BJ (cell line): ENCODE results near the gene LYST. TPM values are rescaled to one million over a fixed set of nuclear protein-coding genes. Genes with fewer than 3 reads are reported as not detected.
A peak's percentile ranks its signal among the peaks of the same experiment; 100 is the strongest.

ENCODE experiments used
- CTCF ChIA-PET: fragments of 350-600 bp; formaldehyde crosslinking; extraction: SDS; loops from one replicate; lab custom pipeline; 2021; ENCODE audit warnings: antibody characterized with exemption, inconsistent platforms; lab: Yijun Ruan, JAX
- POLR2A ChIA-PET: fragments of 300-600 bp; sonication (Branson Sonifier 250); formaldehyde crosslinking; extraction: SDS; loops from one replicate; lab custom pipeline; 2021; ENCODE audit warnings: antibody characterized with exemption; lab: Charles Lee
- DNase-seq: peaks from one replicate; pipeline ENCODE4 v3.0.0-alpha.2; 2011; ENCODE audit warnings: low read depth
- H3K27me3 ChIP-seq: 2 replicates; pipeline ENCODE4 v1.6.0; 2011; ENCODE audit warnings: low read length; ENCODE audit not compliant: control insufficient read depth, insufficient read depth
- H3K36me3 ChIP-seq: 2 replicates; pipeline ENCODE4 v1.5.1; 2011; ENCODE audit warnings: low read length; ENCODE audit not compliant: control insufficient read depth, insufficient read depth
- H3K4me3 ChIP-seq: 2 replicates; pipeline ENCODE4 v1.5.1; 2011; ENCODE audit warnings: low read depth, mild to moderate bottlenecking, control low read depth, low read length
- polyA plus RNA-seq: library from polyadenylated mRNA; depleted of rRNA; stranded (reverse); fragments of >200 nt; gene quantifications from 2 replicates; pipeline ENCODE4 v1.2.3, GENCODE V29; 2011; rRNA removed
- small RNA-seq: library from RNA; depleted of rRNA; stranded (forward); fragments of <200 nt; gene quantifications from one replicate; pipeline ENCODE3, GENCODE V24; 2012; ENCODE audit warnings: low replicate concordance, low read depth; ENCODE audit not compliant: insufficient read length
- TF ChIP-seq, protein P1 (sequence below): IDR thresholded peaks from 2 replicates; pipeline ENCODE4 v1.5.1; 2011; ENCODE audit warnings: low read depth, mild to moderate bottlenecking, control low read depth, inconsistent platforms, low read length, moderate library complexity; ENCODE audit not compliant: insufficient read depth

LYST gene
- polyA plus RNA-seq, 1 experiment, result 7.2 TPM

DNA sequence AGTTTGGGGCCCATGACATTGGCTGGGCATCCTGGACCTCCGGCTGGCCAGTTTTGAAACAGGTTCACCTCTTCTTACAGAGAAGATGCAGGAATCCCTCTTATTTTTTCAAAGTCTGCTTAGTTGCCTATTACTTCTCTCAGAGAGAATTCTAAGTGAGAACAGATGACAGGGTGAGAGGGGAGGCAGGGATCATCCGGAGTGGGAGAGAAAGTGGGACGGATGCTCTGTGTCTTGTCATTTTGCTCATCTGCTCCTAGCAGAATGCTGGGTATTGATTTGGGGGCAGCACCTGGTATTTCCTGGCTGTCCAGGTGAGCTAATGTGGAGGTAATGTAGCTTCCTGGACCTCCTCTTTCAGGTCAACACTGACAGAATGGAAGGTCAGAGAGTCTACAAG is 249.6 kb downstream of the LYST start:
- Histone ChIP-seq H3K36me3 (no peaks in the 10 kb centered on the region), H3K27me3 (peaks cover 2% of the 10 kb centered on the region; the same call in 1 of the 2 replicates), H3K4me3 (no peak overlapping the region)
- ChIA-PET CTCF (interaction anchor here (1.1 to 1.2 kb wide), 3 partner anchors 15 to 18 kb away, joined by 3 to 6 read pairs (median 4); no protein-coding TSS in a partner anchor), POLR2A (no interaction called here)
- DNase-seq, result no peak
- TF ChIP-seq, protein P1, sequence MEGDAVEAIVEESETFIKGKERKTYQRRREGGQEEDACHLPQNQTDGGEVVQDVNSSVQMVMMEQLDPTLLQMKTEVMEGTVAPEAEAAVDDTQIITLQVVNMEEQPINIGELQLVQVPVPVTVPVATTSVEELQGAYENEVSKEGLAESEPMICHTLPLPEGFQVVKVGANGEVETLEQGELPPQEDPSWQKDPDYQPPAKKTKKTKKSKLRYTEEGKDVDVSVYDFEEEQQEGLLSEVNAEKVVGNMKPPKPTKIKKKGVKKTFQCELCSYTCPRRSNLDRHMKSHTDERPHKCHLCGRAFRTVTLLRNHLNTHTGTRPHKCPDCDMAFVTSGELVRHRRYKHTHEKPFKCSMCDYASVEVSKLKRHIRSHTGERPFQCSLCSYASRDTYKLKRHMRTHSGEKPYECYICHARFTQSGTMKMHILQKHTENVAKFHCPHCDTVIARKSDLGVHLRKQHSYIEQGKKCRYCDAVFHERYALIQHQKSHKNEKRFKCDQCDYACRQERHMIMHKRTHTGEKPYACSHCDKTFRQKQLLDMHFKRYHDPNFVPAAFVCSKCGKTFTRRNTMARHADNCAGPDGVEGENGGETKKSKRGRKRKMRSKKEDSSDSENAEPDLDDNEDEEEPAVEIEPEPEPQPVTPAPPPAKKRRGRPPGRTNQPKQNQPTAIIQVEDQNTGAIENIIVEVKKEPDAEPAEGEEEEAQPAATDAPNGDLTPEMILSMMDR, result no peak

DNA sequence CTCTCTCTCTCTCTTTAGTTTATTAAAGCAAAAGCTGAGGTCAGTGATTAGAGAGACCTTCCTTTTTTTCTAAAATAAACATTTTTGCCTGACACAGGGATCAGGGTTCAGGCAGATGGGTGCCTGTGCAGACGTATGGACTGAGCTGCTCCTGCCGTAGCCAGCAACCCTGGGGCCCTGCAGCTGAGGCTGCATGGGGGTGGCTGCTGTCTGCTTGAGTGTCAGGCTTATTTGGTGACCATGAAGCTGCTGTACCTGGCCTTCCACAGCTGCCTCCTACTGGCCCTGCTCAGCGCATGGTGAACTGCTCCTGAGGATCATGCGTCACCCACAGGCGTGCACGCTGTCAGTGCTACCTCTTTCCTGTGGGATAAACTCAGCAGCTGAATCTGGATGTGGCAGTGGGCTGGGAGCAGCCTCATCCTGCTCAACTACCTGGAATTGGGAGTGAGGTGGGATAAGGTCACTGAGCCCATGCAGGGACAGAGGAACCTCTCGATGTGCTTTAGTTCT is 252.2 kb downstream of the LYST start:
- Histone ChIP-seq H3K4me3 (no peak overlapping the region), H3K36me3 (no peaks in the 10 kb centered on the region), H3K27me3 (peaks cover 2% of the 10 kb centered on the region; the same call in 1 of the 2 replicates)
- POLR2A ChIA-PET, result no interaction called here
- TF ChIP-seq, protein P1, result no peak
- CTCF ChIA-PET, result interaction anchor here (1.5 to 1.7 kb wide), 3 partner anchors 13 to 17 kb away, joined by 5 to 11 read pairs (median 8); no protein-coding TSS in a partner anchor
- no peak for DNase-seq

DNA sequence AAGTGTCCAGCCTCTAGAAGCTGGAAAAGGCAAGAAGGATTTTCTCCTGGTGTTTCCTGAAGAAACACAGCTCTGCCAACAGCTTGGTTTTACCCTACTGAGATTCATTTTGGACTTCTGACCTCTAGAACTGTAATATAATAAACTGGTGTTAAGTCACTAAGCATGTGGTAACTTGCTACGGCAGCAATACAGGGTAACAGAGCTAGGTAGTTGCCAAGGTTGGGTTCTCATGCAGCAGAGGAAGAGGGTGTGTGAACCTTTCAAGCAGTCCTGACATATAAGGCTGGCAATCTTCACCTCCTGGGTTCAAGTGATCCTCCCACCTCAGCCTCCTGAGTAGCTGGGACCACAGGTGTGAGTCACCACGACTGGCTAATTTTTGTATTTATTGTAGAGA is 253.1 kb downstream of the LYST start:
- peaks cover 2% of the 10 kb centered on the region for H3K27me3 ChIP-seq
- TF ChIP-seq, protein P1, result no peak
- no peaks in the 10 kb centered on the region for H3K36me3 ChIP-seq
- no peak for DNase-seq
- POLR2A ChIA-PET, result no interaction called here
- CTCF ChIA-PET, result interaction anchor here (1.5 to 1.7 kb wide), 2 partner anchors 12 to 15 kb away, joined by 8 to 11 read pairs; no protein-coding TSS in a partner anchor
- H3K4me3 ChIP-seq, result no peak overlapping the region

DNA sequence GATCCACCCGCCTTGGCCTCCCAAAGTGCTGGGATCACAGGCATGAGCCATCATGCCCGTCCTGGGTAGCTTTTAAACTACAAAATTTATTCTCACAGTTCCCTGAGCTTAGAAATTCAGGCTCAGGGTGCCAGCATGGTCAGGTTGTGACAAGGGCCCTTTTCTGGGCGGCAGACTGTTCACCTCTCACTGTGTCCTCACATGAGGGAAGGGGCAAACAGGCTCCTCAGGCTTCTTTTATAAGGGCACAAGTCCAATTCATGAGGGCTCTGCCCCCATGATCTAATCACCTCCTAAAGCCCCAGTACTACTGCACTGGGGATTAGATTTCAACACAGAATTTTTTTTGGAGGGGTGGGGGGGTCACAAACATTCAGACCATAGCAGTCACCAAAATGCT is 253.9 kb downstream of the LYST start:
- DNase-seq, result no peak
- CTCF ChIA-PET, result interaction anchor here (1.7 kb wide), 1 partner anchor 12 kb away, joined by 11 read pairs; no protein-coding TSS in a partner anchor
- TF ChIP-seq, protein P1, result no peak
- Histone ChIP-seq H3K36me3 (no peaks in the 10 kb centered on the region), H3K27me3 (peaks cover 2% of the 10 kb centered on the region), H3K4me3 (no peak overlapping the region)
- POLR2A ChIA-PET, result no interaction called here

Small RNA genes lying within 50 kb of the gene (small RNA-seq; reads per million reads assigned to genes)
- gene MIR1537 (5.1 reads per million, percentile 62 among the genes with 10 or more reads in this experiment), gene RNU6-968P (not detected)

Other genes starting within 250 kb of the LYST start
- 0.09 and 0.12 TPM in 2 replicates for gene GNG4, start 217.1 kb downstream of the LYST start, polyA plus RNA-seq
- gene NID1, start 198.2 kb upstream of the LYST start, polyA plus RNA-seq, result 116 and 182 TPM in 2 replicates